HEK293T (cell line): ENCODE data around the gene DTHD1.

Experiments used
- CTCF ChIA-PET: fragments of 350-600 bp; formaldehyde crosslinking; extraction: SDS; loops from one replicate; lab custom pipeline; 2021; ENCODE audit warnings: antibody characterized with exemption, inconsistent platforms; lab: Yijun Ruan, JAX
- POLR2A ChIA-PET: fragments of 350-600 bp; formaldehyde crosslinking; extraction: SDS; loops from one replicate; lab custom pipeline; 2020; ENCODE audit warnings: antibody characterized with exemption, inconsistent platforms; lab: Yijun Ruan, JAX
- DNase-seq: peaks from one replicate; pipeline ENCODE4 v3.0.0; 2012; ENCODE audit warnings: mixed read lengths; ENCODE audit errors: extremely low spot score
- ARNT ChIP-seq: fragments of 450-650 bp; IDR thresholded peaks from 2 replicates; pipeline ENCODE4 v1.6.1; 2017; ENCODE audit warnings: mild to moderate bottlenecking
- BHLHE40 ChIP-seq: fragments of 450-650 bp; IDR thresholded peaks from 2 replicates; pipeline ENCODE4 v1.6.1; 2016; ENCODE audit warnings: mild to moderate bottlenecking, moderate library complexity, borderline replicate concordance
- CTBP1 ChIP-seq: fragments of 450-650 bp; IDR thresholded peaks from 2 replicates; pipeline ENCODE4 v1.6.1; 2016; ENCODE audit warnings: borderline replicate concordance
- ELF4 ChIP-seq: fragments of 450-650 bp; IDR thresholded peaks from 2 replicates; pipeline ENCODE4 v1.6.1; 2017; ENCODE audit warnings: antibody characterized with exemption
- FOXA1 ChIP-seq: fragments of 450-650 bp; IDR thresholded peaks from 2 replicates; pipeline ENCODE4 v1.6.1; 2016; ENCODE audit warnings: mild to moderate bottlenecking
- FOXK2 ChIP-seq: fragments of 450-650 bp; IDR thresholded peaks from 2 replicates; pipeline ENCODE4 v1.6.1; 2016; ENCODE audit warnings: mild to moderate bottlenecking
- FOXM1 ChIP-seq: fragments of 450-650 bp; IDR thresholded peaks from 2 replicates; pipeline ENCODE4 v1.6.1; 2017; ENCODE audit warnings: mild to moderate bottlenecking, borderline replicate concordance
- HDGF ChIP-seq: fragments of 450-650 bp; IDR thresholded peaks from 2 replicates; pipeline ENCODE4 v1.6.1; 2017; ENCODE audit warnings: antibody characterized with exemption, borderline replicate concordance
- L3MBTL2 ChIP-seq: fragments of 450-650 bp; conservative IDR thresholded peaks from 2 replicates; pipeline ENCODE4 v1.6.1; 2016; ENCODE audit warnings: mild to moderate bottlenecking
- LEF1 ChIP-seq: fragments of 450-650 bp; IDR thresholded peaks from 2 replicates; pipeline ENCODE4 v1.6.1; 2017; ENCODE audit warnings: mild to moderate bottlenecking, borderline replicate concordance
- NFRKB ChIP-seq: fragments of 450-650 bp; IDR thresholded peaks from 2 replicates; pipeline ENCODE4 v1.6.1; 2016; ENCODE audit warnings: mild to moderate bottlenecking, moderate library complexity
- SP1 ChIP-seq: fragments of 450-650 bp; IDR thresholded peaks from 2 replicates; pipeline ENCODE4 v1.6.1; 2017
- SUZ12 ChIP-seq: fragments of 450-650 bp; IDR thresholded peaks from 2 replicates; pipeline ENCODE4 v1.6.1; 2016; ENCODE audit warnings: mild to moderate bottlenecking
- TARDBP ChIP-seq: fragments of 450-650 bp; IDR thresholded peaks from 2 replicates; pipeline ENCODE4 v1.6.1; 2016
- ZNF384 ChIP-seq: fragments of 450-650 bp; IDR thresholded peaks from 2 replicates; pipeline ENCODE4 v1.6.1; 2016
- TF ChIP-seq, protein P1 (sequence below): fragments of 450-650 bp; IDR thresholded peaks from 2 replicates; pipeline ENCODE4 v1.6.1; 2016

The DTHD1 gene

DNA sequence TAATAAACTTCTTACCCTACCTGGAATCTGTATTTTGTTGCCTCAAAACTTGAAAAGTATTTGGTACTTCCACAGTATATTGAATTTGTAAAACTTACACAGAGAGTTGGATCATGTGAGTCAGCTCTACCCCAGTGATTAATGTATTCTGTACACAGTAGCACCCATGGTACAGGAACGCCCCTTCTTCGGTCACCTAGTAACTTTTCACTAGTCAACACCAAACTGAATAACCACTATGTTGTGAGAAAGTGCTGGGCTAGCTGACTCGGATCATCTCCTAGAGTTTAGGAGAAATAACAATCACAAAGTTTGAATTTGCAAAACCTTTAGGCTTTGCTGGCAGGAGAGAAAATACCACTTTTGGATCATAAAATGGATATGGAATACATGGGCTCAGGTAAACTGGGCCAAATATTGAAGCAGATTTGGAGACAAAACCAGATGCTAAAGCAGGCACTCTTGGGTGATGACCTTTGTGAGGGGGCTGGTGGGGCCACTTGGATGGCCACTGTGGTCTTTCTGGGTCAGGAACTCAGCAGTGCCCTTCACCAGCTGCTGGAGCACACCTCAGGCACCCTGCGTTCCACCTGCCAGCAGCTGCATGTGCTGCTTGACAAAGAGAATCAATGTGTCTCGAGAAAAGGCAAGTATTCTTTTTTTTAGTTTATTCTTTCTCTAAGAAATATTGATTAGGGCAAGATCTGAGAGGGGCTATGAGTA is at the start of gene DTHD1:
Gene DTHD1 (plus strand): TSS at position 233 of the 723 bp plus-strand sequence. CDS start 143 bp downstream, at position 376.
- ChIA-PET CTCF (no interaction called here), POLR2A (no interaction called here)
- no peak for DNase-seq
- no peak for TF ChIP-seq CTBP1
- TF ChIP-seq, protein P1, sequence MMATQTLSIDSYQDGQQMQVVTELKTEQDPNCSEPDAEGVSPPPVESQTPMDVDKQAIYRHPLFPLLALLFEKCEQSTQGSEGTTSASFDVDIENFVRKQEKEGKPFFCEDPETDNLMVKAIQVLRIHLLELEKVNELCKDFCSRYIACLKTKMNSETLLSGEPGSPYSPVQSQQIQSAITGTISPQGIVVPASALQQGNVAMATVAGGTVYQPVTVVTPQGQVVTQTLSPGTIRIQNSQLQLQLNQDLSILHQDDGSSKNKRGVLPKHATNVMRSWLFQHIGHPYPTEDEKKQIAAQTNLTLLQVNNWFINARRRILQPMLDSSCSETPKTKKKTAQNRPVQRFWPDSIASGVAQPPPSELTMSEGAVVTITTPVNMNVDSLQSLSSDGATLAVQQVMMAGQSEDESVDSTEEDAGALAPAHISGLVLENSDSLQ: no peak
- no peak for TF ChIP-seq ELF4
- TF ChIP-seq NFRKB: no peak
- TF ChIP-seq FOXM1: no peak
- no peak for TF ChIP-seq FOXA1
- TF ChIP-seq SP1: no peak
- no peak for TF ChIP-seq SUZ12
- no peak for TF ChIP-seq BHLHE40
- no peak for TF ChIP-seq ZNF384

DNA sequence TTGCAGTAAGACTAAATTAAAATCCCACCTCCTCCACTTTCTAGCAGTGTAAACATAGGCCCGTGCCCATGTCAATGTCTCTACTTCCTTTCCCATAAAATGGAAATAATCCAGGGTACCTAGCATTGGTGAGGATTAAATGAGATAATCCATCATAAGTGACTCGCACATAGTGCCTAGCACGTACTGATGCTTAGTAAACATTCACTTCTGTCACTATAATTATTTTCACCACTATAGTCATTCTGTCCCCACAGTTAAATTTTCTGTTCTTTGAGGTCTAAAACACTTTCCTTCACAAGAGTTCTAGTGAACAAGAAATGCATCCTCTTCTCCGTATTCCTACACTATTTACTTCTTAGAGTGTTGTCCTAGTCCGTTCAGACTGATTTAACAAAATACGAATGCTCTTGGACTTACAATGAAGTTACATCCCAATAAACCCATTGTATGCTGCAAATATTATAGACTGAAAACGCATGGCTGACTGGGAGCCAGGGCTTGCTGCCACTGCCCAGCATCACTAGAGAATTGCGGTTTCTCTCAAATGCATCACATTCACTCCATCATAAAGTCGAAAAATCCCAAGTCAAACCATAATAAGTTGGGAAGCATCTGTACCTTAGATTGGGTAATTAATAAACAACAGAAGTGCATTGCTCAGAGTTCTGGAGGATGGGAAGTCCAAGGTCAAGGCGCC is 47.7 kb upstream of the DTHD1 start:
- TF ChIP-seq FOXA1 (no peak), ZNF384 (no peak), FOXM1 (no peak), LEF1 (no peak), BHLHE40 (no peak), TARDBP (no peak), HDGF (no peak), ARNT (no peak), ELF4 (no peak), SUZ12 (no peak)
- CTCF ChIA-PET: no interaction called here
- POLR2A ChIA-PET: interaction anchor here (1.0 kb wide), 1 partner anchor 11 kb away, joined by 3 read pairs; the partner anchor contains the start of gene ARAP2
- no peak for DNase-seq

DNA sequence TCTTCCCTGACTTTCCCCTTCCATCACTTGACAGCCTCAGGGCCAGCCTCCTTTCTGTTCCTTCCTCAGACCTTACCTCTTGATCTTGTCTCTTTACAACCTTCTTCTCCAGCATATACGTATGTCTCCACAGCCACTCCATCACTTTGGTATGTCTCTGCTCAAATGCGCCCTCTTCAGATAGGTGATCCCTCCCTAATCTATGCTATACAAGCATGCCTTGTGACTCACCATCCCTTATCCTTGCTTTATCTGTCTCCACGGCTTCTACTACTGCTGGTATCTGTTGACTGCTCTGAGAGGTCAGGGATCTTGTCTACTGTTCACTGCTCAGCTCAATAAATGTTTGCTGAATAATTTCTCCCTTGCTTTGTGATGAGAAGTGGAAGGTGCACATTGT is 46.1 kb upstream of the DTHD1 start:
- ChIA-PET CTCF (no interaction called here), POLR2A (no interaction called here)
- no peak for DNase-seq
- no peak for TF ChIP-seq L3MBTL2
- TF ChIP-seq LEF1: no peak
- TF ChIP-seq, protein P1: no peak
- TF ChIP-seq SUZ12: no peak
- no peak for TF ChIP-seq FOXM1
- TF ChIP-seq HDGF: no peak
- no peak for TF ChIP-seq TARDBP
- no peak for TF ChIP-seq ELF4
- no peak for TF ChIP-seq SP1
- no peak for TF ChIP-seq ARNT
- TF ChIP-seq FOXK2: no peak
- TF ChIP-seq NFRKB: no peak
- TF ChIP-seq BHLHE40: no peak
- no peak for TF ChIP-seq FOXA1
- TF ChIP-seq ZNF384: no peak
- no peak for TF ChIP-seq CTBP1

DNA sequence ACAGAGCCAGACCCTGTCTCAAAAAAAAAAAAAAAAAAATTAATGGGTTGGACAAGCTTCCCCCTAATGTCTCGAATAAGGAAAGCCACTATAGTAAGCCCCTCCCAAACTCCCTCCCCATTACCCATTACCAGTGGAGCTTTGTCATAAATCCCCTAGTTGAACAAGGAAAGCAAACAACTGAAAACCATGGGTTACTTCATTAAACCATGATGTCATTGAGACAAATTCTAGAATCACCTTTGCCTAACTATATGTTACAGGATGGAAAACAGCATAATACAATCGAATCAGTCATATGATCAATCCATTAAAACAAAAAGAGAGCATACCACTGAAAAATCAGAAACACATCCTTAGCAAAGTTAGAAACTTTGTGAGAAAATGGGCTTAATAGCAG is 45.3 kb upstream of the DTHD1 start:
- no peak for DNase-seq
- ChIA-PET CTCF (no interaction called here), POLR2A (no interaction called here)
- TF ChIP-seq SUZ12 (no peak), HDGF (no peak)

DNA sequence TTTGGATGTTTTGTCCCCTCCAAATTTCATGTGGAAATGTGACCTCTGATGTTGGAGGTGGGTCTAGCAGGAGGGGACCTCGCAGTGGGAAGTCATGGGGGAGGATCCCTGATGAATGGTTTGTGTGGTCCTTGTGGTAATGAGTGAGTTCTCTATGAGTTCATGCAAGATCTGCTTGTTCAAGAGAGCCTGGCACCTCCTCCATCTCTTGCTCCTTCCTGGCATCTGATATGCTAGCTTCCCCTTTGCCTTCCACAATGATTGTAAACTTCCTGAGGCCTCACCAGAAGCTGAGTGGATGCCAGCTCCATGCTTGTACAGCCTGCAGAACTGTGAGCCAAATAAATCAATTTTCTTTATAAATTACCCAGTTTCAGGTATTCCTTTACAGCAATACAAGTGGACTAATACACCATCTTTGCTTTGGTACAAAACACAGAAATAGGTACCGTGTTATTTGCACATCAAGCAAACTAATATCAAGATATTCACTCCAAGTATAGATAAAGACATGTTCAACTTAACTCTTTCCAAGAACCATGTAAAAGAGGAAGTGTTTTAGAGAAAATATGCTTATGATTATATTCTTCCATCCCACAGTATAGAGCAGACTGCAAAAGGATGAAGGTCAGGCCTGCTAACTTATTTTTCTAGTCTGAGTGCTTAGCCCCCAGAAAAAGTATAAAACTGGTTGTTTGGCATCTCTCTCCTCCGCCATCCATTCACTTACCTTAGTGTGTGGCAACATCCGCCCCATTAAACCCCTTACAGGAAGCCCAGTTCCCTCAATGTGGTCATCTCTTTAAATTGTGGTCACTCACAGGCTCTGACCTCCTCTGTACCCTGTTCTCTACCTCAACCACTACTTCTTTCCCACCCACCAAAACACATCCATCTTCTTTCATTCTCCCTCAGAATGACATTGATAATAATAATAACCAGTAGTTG is 43.8 kb upstream of the DTHD1 start:
- CTCF ChIA-PET: no interaction called here
- POLR2A ChIA-PET: no interaction called here
- DNase-seq: no peak
- no peak for TF ChIP-seq NFRKB
- no peak for TF ChIP-seq FOXK2
- TF ChIP-seq FOXM1: no peak
- TF ChIP-seq TARDBP: no peak
- TF ChIP-seq BHLHE40: no peak
- no peak for TF ChIP-seq ZNF384
- TF ChIP-seq L3MBTL2: no peak
- TF ChIP-seq, protein P1: no peak
- no peak for TF ChIP-seq CTBP1
- TF ChIP-seq ARNT: no peak
- TF ChIP-seq HDGF: no peak
- TF ChIP-seq SP1: no peak
- no peak for TF ChIP-seq FOXA1
- TF ChIP-seq SUZ12: no peak
- TF ChIP-seq ELF4: no peak
- no peak for TF ChIP-seq LEF1
